ENCODE results near the gene INIP.
"Not testable (repeated sequence)": the region's sequence is repeated elsewhere in the genome, so short reads cannot be mapped to it uniquely, and the experiment has no call there.

INIP gene

GRCh38 chr9:112734892-112735291 is 17.0 kb upstream of the INIP start:
- no peak for DNase-seq

- no peak for DNase-seq
Observed at GRCh38 chr9:112731971-112732370, 14.1 kb upstream of the INIP start.

GRCh38 chr9:112728401-112728800 is 10.5 kb upstream of the INIP start:
- no peak for DNase-seq

GRCh38 chr9:112726428-112726827 is 8.5 kb upstream of the INIP start:
- no peak for DNase-seq

GRCh38 chr9:112725961-112726360 is 8.0 kb upstream of the INIP start:
- DNase-seq, result no peak

GRCh38 chr9:112722749-112723148 is 4.8 kb upstream of the INIP start:
- not testable (repeated sequence) for DNase-seq

- DNase-seq, result no peak
Observed at GRCh38 chr9:112720113-112720780, 2.3 kb upstream of the INIP start.

- no peak for DNase-seq
Observed at GRCh38 chr9:112719696-112720095, 1.8 kb upstream of the INIP start.

- no peak for DNase-seq
Observed at GRCh38 chr9:112719241-112719691, 1.3 kb upstream of the INIP start.

GRCh38 chr9:112712678-112713077 is 5.2 kb downstream of the INIP start:
- no peak for DNase-seq

GRCh38 chr9:112711050-112711689 is 6.7 kb downstream of the INIP start:
- no peak for DNase-seq

- DNase-seq, result no peak
Observed at GRCh38 chr9:112705768-112706427, 12.0 kb downstream of the INIP start.

- no peak for DNase-seq
Observed at GRCh38 chr9:112703304-112703703, 14.6 kb downstream of the INIP start.

- no peak for DNase-seq
Observed at GRCh38 chr9:112700085-112700484, 17.8 kb downstream of the INIP start.

- DNase-seq, result no peak
Observed at GRCh38 chr9:112699230-112699629, 18.7 kb downstream of the INIP start.

- DNase-seq, result no peak
Observed at GRCh38 chr9:112696461-112696860, 21.5 kb downstream of the INIP start.

GRCh38 chr9:112694706-112695555 is 23.0 kb downstream of the INIP start:
- no peak for DNase-seq

GRCh38 chr9:112689161-112689740 is 28.7 kb downstream of the INIP start:
- DNase-seq, result no peak

GRCh38 chr9:112680731-112681402 is 37.0 kb downstream of the INIP start:
- DNase-seq, result no peak

GRCh38 chr9:112677040-112677439 is 40.9 kb downstream of the INIP start:
- no peak for DNase-seq

- not testable (repeated sequence) for DNase-seq
Observed at GRCh38 chr9:112673221-112673620, 44.7 kb downstream of the INIP start.

- no peak for DNase-seq
Observed at GRCh38 chr9:112670991-112671625, 46.8 kb downstream of the INIP start.
